ENCODE measurements around the gene HK1.

DNA sequence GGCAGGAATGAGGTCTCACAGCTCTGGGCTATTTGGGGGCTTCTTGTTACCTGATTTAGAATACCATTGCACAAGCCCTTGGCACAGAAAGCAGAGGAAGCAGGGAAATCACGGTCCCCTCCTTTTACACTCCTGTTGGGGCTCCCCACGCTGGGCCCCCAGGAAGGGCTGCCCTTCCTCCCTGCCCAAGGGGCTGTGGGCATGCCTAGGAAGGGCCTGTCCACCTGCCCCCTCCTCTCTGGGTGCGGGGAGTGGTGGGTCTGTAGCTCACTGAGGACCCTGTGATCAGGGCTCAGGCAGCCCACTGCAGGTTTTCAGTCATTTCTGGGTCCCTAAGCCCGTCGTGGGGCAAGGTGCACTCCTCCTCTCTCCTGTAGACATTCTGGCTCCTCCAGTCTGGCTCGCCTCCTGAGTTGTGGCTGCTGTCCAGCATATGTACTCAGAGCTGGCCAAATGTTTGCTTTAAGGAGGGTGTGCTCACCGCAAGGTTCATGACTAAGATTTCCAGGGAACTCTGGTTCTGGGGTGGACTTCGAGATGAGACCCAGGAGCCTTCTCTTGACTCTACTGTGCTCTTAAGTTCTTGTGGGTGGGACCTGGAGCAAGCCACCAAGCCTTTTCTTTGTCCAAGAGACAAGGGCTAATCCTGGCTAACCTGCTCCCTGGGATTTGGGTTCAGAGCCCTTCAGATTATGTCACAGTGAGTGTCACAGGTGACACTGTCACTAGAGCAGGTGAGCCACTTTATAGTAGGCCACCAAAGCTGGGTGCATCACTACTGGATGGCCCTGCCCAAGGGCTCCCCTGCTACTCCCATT lies 82.4 kb downstream of the HK1 start:
- TF ChIP-seq, protein P1, sequence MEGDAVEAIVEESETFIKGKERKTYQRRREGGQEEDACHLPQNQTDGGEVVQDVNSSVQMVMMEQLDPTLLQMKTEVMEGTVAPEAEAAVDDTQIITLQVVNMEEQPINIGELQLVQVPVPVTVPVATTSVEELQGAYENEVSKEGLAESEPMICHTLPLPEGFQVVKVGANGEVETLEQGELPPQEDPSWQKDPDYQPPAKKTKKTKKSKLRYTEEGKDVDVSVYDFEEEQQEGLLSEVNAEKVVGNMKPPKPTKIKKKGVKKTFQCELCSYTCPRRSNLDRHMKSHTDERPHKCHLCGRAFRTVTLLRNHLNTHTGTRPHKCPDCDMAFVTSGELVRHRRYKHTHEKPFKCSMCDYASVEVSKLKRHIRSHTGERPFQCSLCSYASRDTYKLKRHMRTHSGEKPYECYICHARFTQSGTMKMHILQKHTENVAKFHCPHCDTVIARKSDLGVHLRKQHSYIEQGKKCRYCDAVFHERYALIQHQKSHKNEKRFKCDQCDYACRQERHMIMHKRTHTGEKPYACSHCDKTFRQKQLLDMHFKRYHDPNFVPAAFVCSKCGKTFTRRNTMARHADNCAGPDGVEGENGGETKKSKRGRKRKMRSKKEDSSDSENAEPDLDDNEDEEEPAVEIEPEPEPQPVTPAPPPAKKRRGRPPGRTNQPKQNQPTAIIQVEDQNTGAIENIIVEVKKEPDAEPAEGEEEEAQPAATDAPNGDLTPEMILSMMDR (IDR thresholded peaks at IDR 0.05), result no peak
- TF ChIP-seq POLR2A (IDR thresholded peaks at IDR 0.05), result no peak
